Stimulated activated CD8-positive, alpha-beta memory T cell treated with anti-CD3 and anti-CD28 coated beads, Interleukin-4, amount 100 ng/mL, for 48 hours (primary cell): ENCODE data around the gene MAP3K7.

Source experiments
- DNase-seq: peaks from one replicate; pipeline ENCODE4 v3.0.0-alpha.2; 2020

MAP3K7 gene

GRCh38 chr6:90523779-90524310 lies 63.0 kb downstream of the MAP3K7 start:
- no peak for DNase-seq

GRCh38 chr6:90521955-90522354 lies 64.9 kb downstream of the MAP3K7 start:
- DNase-seq: no peak

GRCh38 chr6:90516074-90516660 lies 70.7 kb downstream of the MAP3K7 start:
- no peak for DNase-seq

- DNase-seq: no peak
Observed at GRCh38 chr6:90514496-90514895, 72.4 kb downstream of the MAP3K7 start.

- no peak for DNase-seq
Observed at GRCh38 chr6:90508753-90509152, 78.1 kb downstream of the MAP3K7 start.

GRCh38 chr6:90502866-90503407 lies 83.9 kb downstream of the MAP3K7 start:
- DNase-seq: no peak

- DNase-seq: no peak
Observed at GRCh38 chr6:90502381-90502780, 84.5 kb downstream of the MAP3K7 start.

- DNase-seq: no peak
Observed at GRCh38 chr6:90500458-90500857, 86.4 kb downstream of the MAP3K7 start.

GRCh38 chr6:90497411-90497810 lies 89.5 kb downstream of the MAP3K7 start:
- no peak for DNase-seq

GRCh38 chr6:90496258-90497016 lies 90.4 kb downstream of the MAP3K7 start:
- DNase-seq: no peak

GRCh38 chr6:90495216-90495817 lies 91.6 kb downstream of the MAP3K7 start:
- DNase-seq: no peak

GRCh38 chr6:90494067-90494780 lies 92.6 kb downstream of the MAP3K7 start:
- no peak for DNase-seq

- DNase-seq: no peak
Observed at GRCh38 chr6:90493332-90493731, 93.5 kb downstream of the MAP3K7 start.

GRCh38 chr6:90492798-90493197 lies 94.1 kb downstream of the MAP3K7 start:
- no peak for DNase-seq

GRCh38 chr6:90492369-90492768 lies 94.5 kb downstream of the MAP3K7 start:
- DNase-seq: no peak

- DNase-seq: no peak
Observed at GRCh38 chr6:90490030-90490716, 96.7 kb downstream of the MAP3K7 start.

GRCh38 chr6:90488816-90489215 lies 98.1 kb downstream of the MAP3K7 start:
- DNase-seq: no peak

GRCh38 chr6:90485635-90486277 lies 101.1 kb downstream of the MAP3K7 start:
- no peak for DNase-seq

- no peak for DNase-seq
Observed at GRCh38 chr6:90484903-90485302, 102.0 kb downstream of the MAP3K7 start.

- DNase-seq: no peak
Observed at GRCh38 chr6:90484385-90484784, 102.5 kb downstream of the MAP3K7 start.

- no peak for DNase-seq
Observed at GRCh38 chr6:90483956-90484355, 102.9 kb downstream of the MAP3K7 start.
